K562 (cell line): Measurements from ENCODE around the gene ADM5. TPM values are rescaled to one million over a fixed set of nuclear protein-coding genes. Genes with fewer than 3 reads are reported as not detected.
A peak's percentile ranks its signal among the peaks of the same experiment; 100 is the strongest.

Source experiments
- E2F6 ChIP-seq, 2 experiments: IDR thresholded peaks; 2 replicates each; pipeline ENCODE4 v1.6.1; 2011; ENCODE audit warnings: borderline replicate concordance in 1 of 2, control low read depth in 1 of 2, low read depth in 1 of 2, low read length in 1 of 2, mild to moderate bottlenecking in 1 of 2, mixed read lengths in 1 of 2, moderate library complexity in 1 of 2; ENCODE audit not compliant: insufficient read depth in 1 of 2, insufficient read length in 1 of 2, poor library complexity in 1 of 2, severe bottlenecking in 1 of 2; ENCODE audit errors: extremely low read depth in 1 of 2
- FOXM1 ChIP-seq, 2 experiments: fragments of 450-650 bp in 1 of 2; sonication (generic) in 1 of 2; formaldehyde crosslinking in 1 of 2; IDR thresholded peaks; 2 replicates each; pipeline versions ENCODE4 v1.6.1 to v1.9.0; 2017 to 2022; ENCODE audit warnings: low read depth in 2 of 2, mild to moderate bottlenecking in 2 of 2, missing genetic modification reagents in 1 of 2, moderate library complexity in 1 of 2
- MAZ ChIP-seq, 2 experiments: fragments of 450-650 bp in 1 of 2; sonication (generic) in 1 of 2; formaldehyde crosslinking; IDR thresholded peaks in 1 of 2; conservative IDR thresholded peaks in 1 of 2; 2 replicates each; pipeline versions ENCODE4 v1.4.0 to v1.5.0; 2020; ENCODE audit warnings: mild to moderate bottlenecking in 1 of 2, missing genetic modification reagents in 1 of 2
- NFXL1 ChIP-seq: fragments of 450-650 bp; formaldehyde crosslinking; IDR thresholded peaks from 2 replicates; pipeline ENCODE4 v1.4.0; 2021; ENCODE audit warnings: mild to moderate bottlenecking
- NR2C1 ChIP-seq, 2 experiments: fragments of 450-650 bp; IDR thresholded peaks; 2 replicates each; pipeline ENCODE4 v1.6.1; 2017; ENCODE audit warnings: mild to moderate bottlenecking in 2 of 2, antibody characterized with exemption in 1 of 2, inconsistent platforms in 1 of 2, missing compliant biosample characterization in 1 of 2, missing genetic modification characterization in 1 of 2
- POLR2B ChIP-seq: fragments of 450-650 bp; IDR thresholded peaks from 2 replicates; pipeline ENCODE4 v1.6.1; 2018; ENCODE audit warnings: low read depth; ENCODE audit not compliant: partially characterized antibody
- POLR2G ChIP-seq: fragments of 200-400 bp; formaldehyde crosslinking; IDR thresholded peaks from 2 replicates; pipeline ENCODE4 v1.6.1; 2017; ENCODE audit warnings: low read depth, mild to moderate bottlenecking, antibody characterized with exemption, low read length, moderate library complexity
- RAD51 ChIP-seq: fragments of 450-650 bp; IDR thresholded peaks from 2 replicates; pipeline ENCODE4 v1.7.1; 2016; ENCODE audit warnings: low read depth, mild to moderate bottlenecking, borderline replicate concordance
- STAG1 ChIP-seq: sonication (generic); formaldehyde crosslinking; IDR thresholded peaks from 2 replicates; pipeline ENCODE4 v1.5.0; 2020; ENCODE audit warnings: missing genetic modification reagents, borderline replicate concordance
- TCF3 ChIP-seq: sonication (generic); formaldehyde crosslinking; IDR thresholded peaks from 2 replicates; pipeline ENCODE4 v1.4.0; 2020; ENCODE audit warnings: mild to moderate bottlenecking, missing genetic modification reagents
- TEAD1 ChIP-seq, 2 experiments: fragments of 450-650 bp in 1 of 2; sonication (generic) in 1 of 2; formaldehyde crosslinking; IDR thresholded peaks; 2 replicates each; pipeline versions ENCODE4 v1.4.0 to v1.8.0; 2020 to 2022; ENCODE audit warnings: mild to moderate bottlenecking in 2 of 2, missing genetic modification reagents in 1 of 2
- THAP7 ChIP-seq: fragments of 250-450 bp; sonication (Bioruptor Pico); IDR thresholded peaks from 2 replicates; pipeline ENCODE4 v1.5.0; 2021
- ZBTB17 ChIP-seq: fragments of 450-650 bp; formaldehyde crosslinking; IDR thresholded peaks from 2 replicates; pipeline ENCODE4 v1.4.0; 2020; ENCODE audit warnings: mild to moderate bottlenecking
- ZBTB7A ChIP-seq: IDR thresholded peaks from 2 replicates; pipeline ENCODE4 v1.6.1; 2011; ENCODE audit warnings: low read depth, mild to moderate bottlenecking, low read length, moderate library complexity, borderline replicate concordance; ENCODE audit not compliant: control insufficient read depth
- ZC3H11A ChIP-seq: IDR thresholded peaks from 2 replicates; pipeline ENCODE4 v1.6.1; 2012; ENCODE audit warnings: low read depth, low read length, improper control_type of control experiment
- ZNF146 ChIP-seq: IDR thresholded peaks from one replicate; pipeline ENCODE4 v1.6.1; 2018; ENCODE audit warnings: missing compliant biosample characterization; ENCODE audit not compliant: unreplicated experiment
- ZNF408 ChIP-seq: fragments of 250-450 bp; sonication (Bioruptor Pico); IDR thresholded peaks from 2 replicates; pipeline ENCODE4 v1.4.0; 2020; ENCODE audit warnings: low read depth, mild to moderate bottlenecking, moderate library complexity
- ZNF707 ChIP-seq: fragments of 250-450 bp; sonication (Bioruptor Pico); conservative IDR thresholded peaks from 2 replicates; pipeline ENCODE4 v1.8.0; 2022; ENCODE audit warnings: inconsistent platforms, mild to moderate bottlenecking, moderate library complexity
- polyA plus RNA-seq, 8 experiments: library from polyadenylated mRNA; depleted of rRNA in 4 of 8; stranded (reverse) in 5 of 8; unstranded in 3 of 8; fragments of >200 nt; fragmentation: Nextera tagmentation in 2 of 8; fragmentation: Illumina TruSeq in 1 of 8; extraction: Ambion mirVana in 2 of 8; extraction: Trizol in 1 of 8; gene quantifications; 2 replicates each; pipeline versions ENCODE4 v1.2.1 to v1.2.3, GENCODE V29; 2011 to 2014; ENCODE audit warnings: inconsistent platforms in 1 of 8, missing spikeins in 1 of 8
- total RNA-seq, 7 experiments: library from RNA; depleted of rRNA in 6 of 7; stranded (reverse); fragments of >200 nt in 6 of 7; fragmentation: Illumina TruSeq in 2 of 7; extraction: Trizol in 2 of 7; gene quantifications; 2 replicates each; pipeline versions ENCODE4 v1.2.1 to v1.2.3, GENCODE V29; 2011 to 2021; ENCODE audit warnings: low replicate concordance in 1 of 7
- TF ChIP-seq, protein P1 (sequence below): sonication (generic); formaldehyde crosslinking; IDR thresholded peaks from 2 replicates; pipeline ENCODE4 v1.9.0; 2022; ENCODE audit warnings: mild to moderate bottlenecking, missing genetic modification reagents
- TF ChIP-seq, protein P2 (sequence below): fragments of 200-800 bp; sonication (Bioruptor generic); IDR thresholded peaks from 2 replicates; pipeline ENCODE4 v1.6.1; 2017; ENCODE audit warnings: missing genetic modification characterization, missing compliant biosample characterization

Gene ADM5
- total and polyA plus RNA-seq, 9 of the 15 experiments (the other 6 are each of a cell fraction or from before 2014, with no cell fraction given): 0.13 to 8.4 (median 2.0) TPM; not detected in 1

- TF ChIP-seq POLR2B (peak; percentile 83), ZBTB17 (CRISPR knock-in tag) (peak; percentile 66), NR2C1 (IDR thresholded peaks at IDR 0.05) (no peak; the same call in 1 of the 2 replicates), NR2C1 (tag; IDR thresholded peaks at IDR 0.05) (no peak), ZBTB7A (peak; percentile 92), MAZ (CRISPR knock-in tag; conservative IDR thresholded peaks at IDR 0.05 in 1 of 2, IDR thresholded peaks at IDR 0.05 in 1 of 2) (peak; percentile 63 to 84), FOXM1 (IDR thresholded peaks at IDR 0.05; ENCODE audit: low read depth) (no peak), FOXM1 (CRISPR knock-in tag; IDR thresholded peaks at IDR 0.05; ENCODE audit: low read depth) (peak; percentile 43; the same call in 1 of the 2 replicates), ZNF707 (CRISPR knock-in tag) (no peak), NFXL1 (CRISPR knock-in tag) (no peak), E2F6 (IDR thresholded peaks at IDR 0.05; ENCODE audit: borderline replicate concordance in 1 of 2, extremely low read depth in 1 of 2, insufficient read depth in 1 of 2, insufficient read length in 1 of 2, low read depth in 1 of 2, low read length in 1 of 2, poor library complexity in 1 of 2, severe bottlenecking in 1 of 2) (peak in 1 of 2 experiments; percentile 54), THAP7 (CRISPR knock-in tag) (no peak), TCF3 (CRISPR knock-in tag) (no peak), ZNF408 (CRISPR knock-in tag) (no peak), STAG1 (CRISPR knock-in tag) (no peak), RAD51 (peak; percentile 28; the same call in 1 of the 2 replicates), ZC3H11A (no peak), ZNF146 (no peak), POLR2G (peak; percentile 98), TEAD1 (CRISPR knock-in tag; IDR thresholded peaks at IDR 0.05) (no peak)
- TF ChIP-seq, protein P1, sequence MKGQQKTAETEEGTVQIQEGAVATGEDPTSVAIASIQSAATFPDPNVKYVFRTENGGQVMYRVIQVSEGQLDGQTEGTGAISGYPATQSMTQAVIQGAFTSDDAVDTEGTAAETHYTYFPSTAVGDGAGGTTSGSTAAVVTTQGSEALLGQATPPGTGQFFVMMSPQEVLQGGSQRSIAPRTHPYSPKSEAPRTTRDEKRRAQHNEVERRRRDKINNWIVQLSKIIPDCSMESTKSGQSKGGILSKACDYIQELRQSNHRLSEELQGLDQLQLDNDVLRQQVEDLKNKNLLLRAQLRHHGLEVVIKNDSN (CRISPR knock-in tag): peak; percentile 83
- TF ChIP-seq, protein P2, sequence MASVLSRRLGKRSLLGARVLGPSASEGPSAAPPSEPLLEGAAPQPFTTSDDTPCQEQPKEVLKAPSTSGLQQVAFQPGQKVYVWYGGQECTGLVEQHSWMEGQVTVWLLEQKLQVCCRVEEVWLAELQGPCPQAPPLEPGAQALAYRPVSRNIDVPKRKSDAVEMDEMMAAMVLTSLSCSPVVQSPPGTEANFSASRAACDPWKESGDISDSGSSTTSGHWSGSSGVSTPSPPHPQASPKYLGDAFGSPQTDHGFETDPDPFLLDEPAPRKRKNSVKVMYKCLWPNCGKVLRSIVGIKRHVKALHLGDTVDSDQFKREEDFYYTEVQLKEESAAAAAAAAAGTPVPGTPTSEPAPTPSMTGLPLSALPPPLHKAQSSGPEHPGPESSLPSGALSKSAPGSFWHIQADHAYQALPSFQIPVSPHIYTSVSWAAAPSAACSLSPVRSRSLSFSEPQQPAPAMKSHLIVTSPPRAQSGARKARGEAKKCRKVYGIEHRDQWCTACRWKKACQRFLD: no peak
Measured at GRCh38 chr19:49677231-49677900, 12.0 kb upstream of the ADM5 start, which contains the start of gene PRMT1 (continued).
